ENCODE measurements around the gene LYSMD1. TPM values are rescaled to one million over a fixed set of nuclear protein-coding genes. Genes with fewer than 3 reads are reported as not detected.
"Not testable (repeated sequence)": the region's sequence is repeated elsewhere in the genome, so short reads cannot be mapped to it uniquely, and the experiment has no call there.

The LYSMD1 gene
- 7.6 TPM for polyA plus RNA-seq (2013, experiment 1 of 2; ENCODE audit: insufficient read length)
- polyA plus RNA-seq (2013, experiment 2 of 2; ENCODE audit: insufficient read length) = 8.0 TPM

- peak; percentile 100 for DNase-seq
Observed at GRCh38 chr1:151165738-151166504, at the start of gene LYSMD1, which contains the start of gene SCNM1. LYSMD1 (minus strand) TSS chr1:151165902; CDS start chr1:151165258, 644 bp downstream. SCNM1 (plus strand) TSS chr1:151166144; CDS start chr1:151166153, 9 bp downstream.

GRCh38 chr1:151213560-151213959 lies 47.9 kb upstream of the LYSMD1 start:
- no peak for DNase-seq

- no peak for DNase-seq
Observed at GRCh38 chr1:151211972-151212705, 46.4 kb upstream of the LYSMD1 start.

- DNase-seq = peak; percentile 23
Observed at GRCh38 chr1:151210830-151211229, 45.1 kb upstream of the LYSMD1 start.

GRCh38 chr1:151205381-151205965 lies 39.8 kb upstream of the LYSMD1 start:
- DNase-seq = not testable (repeated sequence)

GRCh38 chr1:151199873-151200581 lies 34.3 kb upstream of the LYSMD1 start:
- peak; percentile 88 for DNase-seq

- DNase-seq = peak; percentile 98
Observed at GRCh38 chr1:151198254-151199127, 32.8 kb upstream of the LYSMD1 start, which contains the start of gene PIP5K1A. PIP5K1A (plus strand) TSS chr1:151198552; CDS start chr1:151198997, 445 bp downstream.

- no peak for DNase-seq
Observed at GRCh38 chr1:151197863-151198253, 32.2 kb upstream of the LYSMD1 start.

- peak; percentile 89 for DNase-seq
Observed at GRCh38 chr1:151196292-151196800, 30.6 kb upstream of the LYSMD1 start.

GRCh38 chr1:151194894-151195594 lies 29.3 kb upstream of the LYSMD1 start:
- DNase-seq = peak; percentile 92

- DNase-seq = no peak
Observed at GRCh38 chr1:151193856-151194255, 28.2 kb upstream of the LYSMD1 start.

GRCh38 chr1:151193304-151193703 lies 27.6 kb upstream of the LYSMD1 start:
- DNase-seq = no peak

- DNase-seq = no peak
Observed at GRCh38 chr1:151192047-151192446, 26.3 kb upstream of the LYSMD1 start.

GRCh38 chr1:151189637-151190445 lies 24.1 kb upstream of the LYSMD1 start, which contains the start of gene VPS72:
VPS72 (minus strand) TSS chr1:151190197; CDS start chr1:151190121, 76 bp downstream.
- DNase-seq = peak; percentile 93

GRCh38 chr1:151188667-151189066 lies 23.0 kb upstream of the LYSMD1 start:
- DNase-seq = not testable (repeated sequence)

GRCh38 chr1:151187205-151187604 lies 21.5 kb upstream of the LYSMD1 start:
- no peak for DNase-seq

- DNase-seq = no peak
Observed at GRCh38 chr1:151184211-151184610, 18.5 kb upstream of the LYSMD1 start.

- DNase-seq = no peak
Observed at GRCh38 chr1:151176514-151177045, 10.9 kb upstream of the LYSMD1 start.

GRCh38 chr1:151175863-151176262 lies 10.2 kb upstream of the LYSMD1 start, which contains the start of gene TMOD4:
TMOD4 (minus strand) TSS chr1:151175981; CDS start chr1:151174875, 1,106 bp downstream.
- DNase-seq = peak; percentile 24
